HG03045 (cell line): ENCODE data around the gene ADORA3.

Source experiments
- ATAC-seq: cut with Tn5 transposase; IDR thresholded peaks from one replicate; pipeline ENCODE4 v1.9.1; 2021; ENCODE audit warnings: mild to moderate bottlenecking, moderate library complexity; ENCODE audit not compliant: unreplicated experiment

The ADORA3 gene

DNA sequence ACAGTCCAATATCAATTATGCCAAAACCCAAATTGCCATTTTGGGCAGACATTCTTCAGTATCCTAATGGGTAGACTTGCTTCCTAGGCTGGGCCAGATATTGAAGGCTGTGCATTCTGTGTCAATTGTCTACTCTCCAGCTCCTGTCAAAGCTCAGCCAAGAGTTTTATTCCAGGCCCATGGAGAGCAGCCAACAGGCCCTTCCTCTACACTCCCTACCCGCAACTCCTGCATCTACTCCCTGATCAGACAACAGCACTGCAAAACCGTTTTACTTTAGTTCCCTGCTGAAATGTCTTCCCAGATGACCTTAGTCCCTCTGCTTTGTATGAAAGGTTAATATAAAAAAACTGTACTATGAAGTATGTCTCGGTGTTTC, 6.6 kb upstream of the ADORA3 start:
- no peak for ATAC-seq

DNA sequence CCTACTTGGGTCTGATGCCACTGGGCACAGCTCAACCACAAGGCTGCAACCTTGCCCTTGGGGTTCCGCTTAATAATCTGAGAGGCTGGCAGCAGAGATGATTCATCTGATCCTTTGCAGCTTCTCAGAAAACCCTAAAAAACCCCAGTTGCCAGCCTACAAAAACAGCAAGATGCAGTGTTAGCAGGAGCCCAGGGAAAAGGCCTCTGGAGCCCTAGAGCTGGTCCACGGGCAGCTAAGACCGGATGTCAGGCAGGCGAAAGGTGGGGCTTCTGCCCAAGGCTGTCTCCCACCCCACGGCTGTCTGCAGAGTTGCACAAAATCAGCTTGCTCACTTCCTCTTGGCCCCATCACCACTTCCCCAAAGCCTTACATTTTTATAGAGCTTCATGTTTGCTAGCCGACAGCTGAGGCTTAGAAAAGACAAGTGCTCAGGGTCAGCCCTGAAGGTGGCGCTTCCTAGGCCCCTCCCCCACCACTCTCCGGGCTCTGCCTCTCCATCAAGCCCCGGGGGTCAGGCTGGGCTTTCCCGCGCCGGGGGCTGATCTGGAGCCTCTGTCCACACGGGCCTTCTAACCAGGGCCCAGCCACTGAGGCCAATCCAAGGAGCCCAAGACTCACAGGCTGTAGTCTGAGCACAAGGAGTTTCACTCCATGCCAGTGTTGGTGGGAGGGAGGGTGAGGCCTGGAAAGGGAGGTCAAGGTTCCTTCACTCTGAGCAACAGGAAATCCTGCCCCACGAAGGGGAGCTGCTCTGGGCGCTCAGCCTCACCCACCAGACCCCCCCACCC, 4.2 kb upstream of the ADORA3 start:
- peak; percentile 39 for ATAC-seq

DNA sequence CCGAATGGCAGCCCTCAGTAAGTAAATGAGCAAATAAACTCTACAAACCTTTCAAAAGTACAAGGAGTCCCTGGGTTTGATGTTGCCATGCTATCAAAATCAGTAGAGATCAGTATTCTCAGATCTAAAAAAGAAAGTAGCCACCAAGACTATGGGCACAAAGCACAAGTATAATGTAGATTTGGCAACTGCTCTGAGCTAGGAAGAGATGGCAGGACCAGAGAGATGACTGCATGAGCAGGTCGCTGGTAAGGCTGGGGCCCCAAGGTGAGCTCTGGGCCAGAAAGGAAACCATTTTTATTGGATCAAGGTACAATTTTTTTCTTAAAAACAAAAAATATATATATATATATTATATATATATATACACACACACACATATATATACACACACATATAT, 3.1 kb upstream of the ADORA3 start:
- ATAC-seq, result no peak

DNA sequence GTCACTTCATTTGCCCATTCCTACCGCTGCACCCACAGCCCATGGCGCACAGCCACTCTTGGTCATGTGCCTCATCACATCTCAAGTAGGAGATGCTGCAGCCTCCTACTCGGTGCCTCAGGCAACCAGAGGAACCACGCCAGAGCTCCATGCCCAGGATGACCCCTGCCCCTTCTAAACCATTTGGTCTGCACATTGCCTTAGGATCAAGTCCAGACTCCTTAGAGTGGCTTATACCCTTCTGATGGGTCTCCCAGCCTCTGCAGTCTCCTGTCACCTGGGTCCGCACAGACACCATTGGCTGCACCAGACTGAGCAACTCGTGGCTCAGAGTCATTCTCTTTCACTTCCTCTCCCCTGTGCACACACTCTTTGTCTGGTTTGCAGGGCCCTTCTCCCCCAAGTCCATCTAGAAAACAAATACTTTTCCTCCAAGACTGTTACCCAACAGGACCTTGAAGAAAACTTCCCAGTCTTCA, 2.2 kb upstream of the ADORA3 start:
- peak; percentile 67 for ATAC-seq

DNA sequence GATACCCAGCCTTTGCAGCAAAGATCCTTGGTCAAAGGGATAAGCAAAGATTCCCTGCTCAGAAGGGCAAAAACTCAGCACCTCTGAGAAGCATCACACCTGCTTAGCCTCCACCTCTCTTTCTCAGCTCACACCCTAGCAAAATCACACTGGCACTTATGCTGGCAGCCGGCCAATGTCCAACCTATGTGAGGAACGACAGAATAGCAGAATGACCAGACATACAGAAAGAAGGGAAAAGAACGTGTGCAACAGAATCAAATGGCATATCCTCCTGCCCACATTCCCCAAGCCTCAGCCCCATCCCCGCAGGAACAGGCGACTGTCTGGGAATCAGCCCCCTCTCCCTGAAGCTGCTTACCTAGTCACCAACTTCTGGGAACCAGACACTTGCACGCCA, 664 bp upstream of the ADORA3 start:
- ATAC-seq, result no peak

DNA sequence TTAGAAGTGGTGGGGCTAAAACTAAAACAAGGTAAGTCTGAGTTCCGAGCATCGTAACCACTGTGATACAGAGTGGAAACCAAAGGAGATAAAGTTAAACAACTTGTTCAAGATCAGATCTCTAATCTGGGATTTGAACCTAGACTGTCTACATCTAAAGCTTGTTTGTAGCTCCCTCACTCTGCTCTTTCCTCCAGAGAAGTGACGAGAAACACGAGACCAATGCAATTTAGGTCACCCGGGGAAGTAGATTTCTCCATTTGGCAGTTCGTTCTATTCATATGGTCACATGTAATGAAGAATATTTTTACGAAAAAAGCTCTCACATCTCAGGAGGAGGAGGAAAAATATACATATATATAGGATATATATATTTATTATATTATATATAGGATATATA, 1.8 kb downstream of the ADORA3 start:
- no peak for ATAC-seq

DNA sequence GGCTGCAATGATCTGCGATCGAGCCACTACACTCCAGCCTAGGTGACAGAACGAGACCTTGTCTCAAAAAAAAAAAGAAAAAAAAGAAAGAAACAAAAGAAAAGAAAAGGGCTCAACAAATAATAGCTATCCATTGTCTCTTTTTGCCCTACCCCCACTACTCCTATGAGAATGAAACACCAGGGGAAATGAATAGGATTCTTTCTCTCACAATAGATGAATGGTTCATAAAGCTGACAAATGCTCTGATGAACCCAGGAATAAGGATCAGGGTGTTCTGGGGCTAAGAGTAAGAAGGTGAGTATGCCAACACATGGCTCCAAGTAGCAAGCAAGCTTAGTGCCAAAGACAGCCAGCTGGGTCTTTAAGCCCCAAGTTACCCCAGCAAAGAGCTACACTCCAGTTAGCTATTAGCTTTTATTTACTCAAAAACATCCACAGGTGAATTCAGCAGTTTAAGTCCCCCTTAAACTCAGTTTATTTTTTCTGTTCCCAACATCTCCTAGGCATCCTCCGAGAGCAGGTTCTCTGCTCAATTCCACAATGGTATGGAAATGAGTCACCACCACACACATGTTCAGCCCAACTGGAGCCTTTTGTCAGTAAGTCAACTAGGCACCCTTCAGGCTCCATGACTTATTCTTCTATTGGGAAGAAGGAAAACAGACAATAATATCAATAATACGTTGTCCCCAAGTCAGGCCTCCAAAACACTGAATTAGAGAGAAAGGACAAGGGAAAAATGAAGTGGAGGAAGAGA, 4.2 kb downstream of the ADORA3 start:
- no peak for ATAC-seq

DNA sequence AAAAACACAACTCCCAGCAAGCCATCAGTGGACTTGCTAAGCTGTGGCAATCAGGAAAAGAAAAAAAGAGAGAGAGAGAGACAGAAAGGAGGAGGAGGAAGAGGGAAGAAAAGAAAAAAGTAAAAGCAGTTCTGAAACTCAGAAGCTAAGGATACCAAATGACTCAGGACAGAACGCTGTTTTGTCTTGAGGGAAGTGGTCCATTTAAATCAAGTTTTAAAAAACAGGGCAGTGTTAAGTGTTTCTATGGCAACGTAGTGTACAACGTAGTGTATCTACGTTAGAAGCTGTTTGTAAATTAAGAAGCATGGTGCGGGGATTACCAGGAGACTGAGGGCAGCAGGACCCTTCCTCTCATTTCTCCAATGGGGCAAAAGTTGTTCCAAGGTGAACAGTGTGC, 5.8 kb downstream of the ADORA3 start:
- ATAC-seq, result no peak

DNA sequence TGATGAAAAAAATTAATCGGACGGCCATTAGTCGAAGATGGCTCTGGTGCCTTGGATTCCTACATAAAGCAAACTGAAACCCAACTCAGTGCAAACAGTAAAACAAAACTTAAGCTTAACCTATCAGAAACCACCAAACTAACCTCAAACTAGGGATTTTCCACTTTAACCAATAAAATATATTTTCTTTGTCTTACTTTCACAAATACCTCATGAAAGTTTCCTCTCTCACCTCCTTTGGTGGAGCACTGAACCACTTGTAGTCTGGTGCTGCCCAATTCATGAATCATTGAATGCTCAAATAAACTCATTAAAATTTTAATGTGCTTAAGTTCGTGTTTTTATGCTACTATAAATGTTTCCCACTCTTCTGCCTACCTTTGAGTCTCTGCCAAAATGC, 7.0 kb downstream of the ADORA3 start:
- no peak for ATAC-seq

DNA sequence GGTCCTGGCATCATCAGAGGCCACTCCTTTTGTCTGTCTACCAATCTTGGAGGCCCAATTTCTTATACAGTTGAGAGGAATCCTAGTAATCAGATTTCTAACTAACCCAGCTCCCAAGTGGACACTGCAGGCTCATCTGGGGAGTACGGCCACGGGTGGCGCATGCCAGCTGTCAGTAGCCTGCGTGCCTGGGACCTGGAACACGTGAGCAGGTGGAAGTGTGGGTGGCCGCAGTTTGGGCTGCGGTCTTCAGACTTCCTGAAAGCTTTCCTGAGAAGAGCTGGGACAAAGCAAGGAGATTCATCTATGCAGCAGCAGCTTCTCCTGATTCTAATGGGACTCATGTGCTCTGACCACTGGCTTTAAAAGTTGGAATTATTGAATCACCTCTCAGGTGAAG, 12.4 kb downstream of the ADORA3 start:
- ATAC-seq, result no peak

DNA sequence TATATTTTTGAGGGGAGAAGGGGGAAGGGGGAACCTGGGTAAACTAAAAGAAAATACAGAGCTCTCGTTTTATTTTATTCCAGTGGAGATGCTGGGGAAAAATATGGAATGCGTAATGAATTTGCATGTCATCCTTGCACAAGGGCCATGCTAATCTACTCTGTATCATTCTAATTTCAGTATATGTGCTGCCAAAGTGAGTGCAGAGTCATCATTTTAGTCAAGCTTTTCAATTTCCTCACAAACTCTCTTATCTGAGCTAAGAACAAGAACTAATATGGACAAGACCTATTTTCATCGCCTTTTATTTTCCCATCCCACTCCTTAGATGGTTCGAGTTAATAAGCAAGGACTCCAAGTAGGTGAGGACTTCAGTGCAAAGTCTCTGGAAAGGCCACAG, 13.2 kb downstream of the ADORA3 start:
- no peak for ATAC-seq

DNA sequence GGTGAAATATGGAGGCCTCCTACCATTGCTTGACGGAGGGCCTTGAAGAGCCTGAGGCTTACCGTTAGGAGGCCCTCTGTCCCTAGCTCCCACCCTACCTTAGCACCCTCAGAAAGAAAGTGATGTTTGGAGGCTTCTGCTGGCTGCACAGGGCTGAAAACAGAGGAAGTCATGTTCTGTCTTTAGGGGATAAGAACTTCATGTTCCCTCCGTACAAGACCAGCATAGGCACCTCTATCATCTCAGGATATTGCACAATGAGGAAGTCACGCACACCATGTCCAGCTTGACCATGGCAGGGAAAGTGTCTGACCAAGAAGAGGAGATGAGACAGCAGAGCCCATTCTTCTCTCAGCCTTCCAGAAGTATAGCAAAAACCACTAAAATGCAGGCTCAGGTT, 13.8 kb downstream of the ADORA3 start:
- ATAC-seq, result no peak

DNA sequence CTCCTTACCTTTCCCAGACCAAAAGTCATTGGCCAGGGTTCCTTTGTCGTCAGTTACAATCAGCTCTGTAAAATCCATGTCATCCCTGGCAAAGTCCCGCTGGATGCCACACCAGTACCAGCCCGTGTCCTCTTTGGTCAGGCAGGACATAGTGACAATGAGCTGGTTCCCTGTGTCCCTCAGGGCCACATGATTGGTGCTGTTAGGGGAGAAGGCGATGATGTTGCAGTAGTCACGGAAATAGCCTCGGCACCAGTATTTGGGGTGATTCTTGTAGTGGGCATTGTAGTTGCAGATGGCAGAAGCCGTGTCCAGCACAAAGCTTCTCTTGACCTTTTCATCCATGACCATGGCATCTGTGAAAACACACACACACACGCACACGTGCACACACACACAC, 14.8 kb downstream of the ADORA3 start:
- no peak for ATAC-seq

DNA sequence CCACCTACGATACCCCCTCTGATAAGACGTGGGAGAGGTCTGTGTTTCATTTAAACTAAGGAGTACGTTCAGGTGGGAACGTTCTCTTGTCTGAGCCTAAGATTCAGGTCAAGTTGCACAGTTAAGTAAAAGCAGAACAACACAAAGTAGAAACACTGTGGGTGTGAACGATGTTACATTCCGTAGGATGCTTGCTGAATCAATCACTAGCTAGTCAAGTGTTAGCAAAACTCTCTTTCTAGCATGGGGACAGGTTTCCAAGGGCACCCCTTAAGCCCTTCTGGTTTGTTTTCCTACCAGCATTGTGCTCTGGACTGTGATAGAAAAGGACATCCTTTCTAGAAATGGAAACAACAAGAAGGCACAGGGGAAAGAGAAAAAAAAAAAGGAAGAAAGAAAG, 16.3 kb downstream of the ADORA3 start:
- ATAC-seq, result no peak

DNA sequence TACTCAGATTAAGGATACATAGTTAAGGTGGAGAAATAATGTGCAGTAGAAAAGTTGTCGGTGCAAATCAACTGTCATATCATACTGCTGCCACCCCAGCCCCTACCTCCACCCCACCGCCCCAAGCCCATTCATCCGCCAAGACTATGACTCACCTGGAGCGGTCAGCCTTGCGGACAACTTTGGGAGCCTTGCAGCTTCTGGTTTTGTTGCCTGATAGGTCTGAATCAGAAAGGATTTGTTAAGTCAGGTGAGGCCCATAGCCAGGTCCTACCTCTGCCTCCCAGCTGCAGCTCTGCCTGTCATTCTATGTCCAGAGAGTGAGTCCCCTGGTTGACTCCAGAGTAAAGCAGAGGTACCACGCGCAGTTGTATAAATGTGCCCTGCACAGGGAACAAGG, 17.0 kb downstream of the ADORA3 start:
- ATAC-seq, result no peak

DNA sequence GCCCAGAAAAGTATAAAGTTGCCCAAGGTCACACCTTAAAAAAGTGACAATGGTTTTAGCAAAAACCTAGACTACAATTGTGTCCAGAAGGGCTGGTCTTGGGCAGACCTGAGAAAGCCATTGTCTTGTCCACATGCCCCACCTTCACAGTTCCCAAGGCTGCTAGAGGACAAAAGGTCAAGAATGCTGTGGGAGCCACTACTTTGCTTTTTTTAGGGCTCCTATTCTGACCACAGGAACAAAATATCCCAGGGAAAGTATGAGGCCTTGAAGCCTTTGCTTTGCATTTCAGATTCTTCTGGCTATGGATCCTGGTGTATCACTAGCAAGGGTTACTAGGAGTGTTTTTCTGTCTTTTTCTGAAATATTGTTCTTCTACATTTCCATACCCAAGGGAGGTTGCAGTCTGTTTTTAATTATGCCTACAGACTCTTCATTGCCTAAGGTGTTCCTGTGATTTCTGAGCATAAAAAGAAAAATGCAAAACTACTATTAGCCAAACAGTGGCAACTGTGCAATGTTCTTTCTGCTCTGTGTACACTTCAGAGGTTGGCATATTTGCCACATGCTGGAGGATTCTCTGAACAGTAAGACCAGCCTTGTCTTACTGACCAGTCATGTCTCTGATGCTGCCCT, 18.9 kb downstream of the ADORA3 start:
- no peak for ATAC-seq

DNA sequence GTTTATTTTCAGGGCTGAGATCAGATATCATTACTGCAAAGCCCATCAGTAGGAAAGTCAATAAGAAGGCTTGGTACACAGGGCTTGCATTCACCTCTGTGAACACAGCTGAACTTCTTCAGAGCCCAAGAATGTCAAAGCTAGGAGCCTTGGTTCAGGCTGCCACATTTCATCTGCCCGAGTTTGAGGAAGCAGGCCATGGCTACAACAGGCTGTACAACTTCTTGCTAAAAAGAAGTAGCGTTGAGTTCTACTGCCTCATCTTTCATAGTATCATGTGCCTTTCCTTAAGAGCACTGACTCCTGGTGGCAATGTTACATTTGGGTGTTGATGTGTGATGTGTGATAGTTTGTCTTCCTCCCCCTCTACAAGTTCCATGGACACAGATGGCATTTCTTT, 19.6 kb downstream of the ADORA3 start:
- ATAC-seq, result no peak

DNA sequence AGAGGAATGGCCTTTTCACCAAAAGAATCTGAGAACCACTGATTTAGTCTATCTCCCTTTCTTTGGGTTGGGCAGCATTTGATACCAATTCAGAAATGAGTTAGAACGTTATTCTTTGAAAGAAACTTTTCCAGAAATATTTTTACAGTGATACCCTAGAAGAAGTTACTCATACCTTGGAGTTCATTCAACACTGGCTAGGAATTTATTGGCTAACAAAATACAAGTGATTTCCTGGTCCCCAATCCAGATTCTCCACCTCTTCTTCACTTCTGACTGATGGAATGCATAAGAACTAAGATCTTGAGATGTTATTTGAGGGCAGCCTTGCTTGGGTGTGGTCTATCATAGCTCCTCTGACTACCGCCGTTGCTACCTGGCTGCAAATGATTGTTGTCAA, 20.3 kb downstream of the ADORA3 start:
- ATAC-seq, result no peak

DNA sequence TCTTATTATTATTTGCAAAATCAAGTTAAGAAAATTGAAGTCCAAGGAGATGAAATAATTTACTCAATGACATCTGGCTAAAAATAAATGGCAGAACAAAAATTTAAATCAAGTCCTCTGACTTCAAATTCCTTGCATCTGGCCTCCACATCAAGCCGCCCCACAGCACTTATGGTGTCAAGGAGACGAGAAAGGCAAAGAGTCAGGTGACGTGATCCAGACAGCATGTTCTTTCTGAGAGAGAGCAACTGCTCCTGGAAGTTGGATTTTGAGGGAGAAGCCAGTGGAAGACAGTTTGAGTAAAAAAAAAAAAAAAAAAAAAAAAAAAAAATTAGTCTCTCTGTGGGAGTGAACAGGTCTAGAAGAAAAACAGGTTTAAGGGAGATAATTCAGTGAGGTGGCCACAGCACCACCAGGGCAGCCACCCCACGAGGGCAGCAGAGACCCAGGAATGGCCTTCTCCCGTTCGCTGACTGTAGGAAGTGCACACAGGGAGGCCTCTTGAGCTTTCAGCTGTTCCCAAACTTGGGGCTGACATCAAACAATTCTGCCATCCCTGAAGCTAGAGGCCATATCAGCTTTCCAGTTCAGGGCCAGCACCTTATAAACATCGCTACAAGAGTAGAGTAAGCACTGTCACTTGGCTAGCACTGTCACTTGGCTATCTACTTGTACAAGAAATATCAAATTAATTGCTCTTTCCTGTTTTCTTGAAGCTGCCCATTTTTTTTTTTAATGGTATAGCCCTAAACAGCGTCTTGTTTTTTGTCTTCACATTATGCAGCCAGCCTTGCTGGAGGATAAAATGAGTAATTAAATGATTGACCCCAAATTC, 21.8 kb downstream of the ADORA3 start:
- ATAC-seq, result peak; percentile 55

DNA sequence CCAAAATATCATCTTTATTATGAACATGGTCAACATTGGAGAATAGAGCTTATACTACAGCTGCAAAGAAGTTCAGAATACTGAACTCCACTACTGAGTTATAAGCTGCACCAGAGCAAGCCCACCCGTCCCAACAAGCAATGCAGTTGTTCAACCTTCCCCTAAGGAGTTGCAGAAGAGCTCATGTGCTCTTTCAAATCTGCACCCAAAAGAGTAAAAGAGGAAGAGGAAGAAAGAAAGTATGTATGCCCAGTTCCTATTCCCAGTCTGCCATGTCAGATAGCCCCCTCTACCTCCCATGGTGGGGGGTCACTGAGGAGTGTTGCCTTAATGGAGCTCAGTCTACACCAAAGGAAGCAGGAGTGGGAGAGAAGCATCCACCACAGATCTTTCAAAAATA, 22.8 kb downstream of the ADORA3 start:
- ATAC-seq, result no peak

DNA sequence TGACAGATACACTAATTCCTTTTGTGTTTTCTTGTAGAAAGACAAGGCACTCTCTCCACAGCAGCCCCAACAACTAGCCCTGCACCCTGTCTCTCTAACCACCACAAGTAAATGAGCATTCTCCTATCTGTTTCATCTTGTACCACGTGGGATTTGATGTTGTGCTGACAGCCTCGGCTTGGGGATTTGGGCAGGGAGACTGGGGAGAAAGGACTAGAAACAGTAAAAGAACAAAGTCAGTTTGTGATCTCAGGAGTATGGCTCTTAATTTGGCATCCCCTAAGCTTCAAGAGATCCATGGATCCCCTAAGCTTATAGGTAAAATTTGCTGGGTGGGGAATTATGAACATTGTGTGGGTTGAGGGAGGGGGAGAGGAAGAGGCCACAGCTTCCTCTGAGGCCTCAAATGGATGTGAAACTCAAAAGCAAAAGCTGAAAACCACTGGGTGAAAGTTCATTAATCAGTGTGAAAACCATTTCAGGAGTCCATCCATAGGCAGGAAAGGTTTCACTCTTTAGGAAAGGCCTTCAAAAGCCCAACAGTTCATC, 26.6 kb downstream of the ADORA3 start:
- peak; percentile 55 for ATAC-seq
